ENCODE results near the gene KIF5B. TPM values are rescaled to one million over a fixed set of nuclear protein-coding genes. Genes with fewer than 3 reads are reported as not detected.
A peak's percentile ranks its signal among the peaks of the same experiment; 100 is the strongest.

The KIF5B gene
- total RNA-seq, 1 experiment from 2014 or later = 70.5 TPM

- peaks cover 65% of the 10 kb centered on the region for H3K79me2 ChIP-seq (ENCODE audit: insufficient read depth, low read length)
- H2BK15ac ChIP-seq (ENCODE audit: low read depth, low read length) = no peak overlapping the region
- H3K23me2 ChIP-seq (ENCODE audit: insufficient read length, low read depth, low read length, poor library complexity, severe bottlenecking) = peaks cover 9% of the 10 kb centered on the region
- no peaks in the 10 kb centered on the region for H4K20me1 ChIP-seq (ENCODE audit: control insufficient read depth, insufficient read depth, insufficient read length)
- H3K4me1 ChIP-seq (ENCODE audit: insufficient read depth, low read length) = peaks cover 4% of the 10 kb centered on the region; the same call in 1 of the 2 replicates
- H3K14ac ChIP-seq (ENCODE audit: insufficient read depth, low read length) = no peak overlapping the region
- no peaks in the 10 kb centered on the region for H3K9me3 ChIP-seq (ENCODE audit: control insufficient read depth, low read depth, low read length)
- H4K91ac ChIP-seq (ENCODE audit: insufficient read length, low read depth, low read length) = no peak overlapping the region
- H4K8ac ChIP-seq (replicated peaks; ENCODE audit: insufficient read length, low read depth, low read length) = no peak overlapping the region
- H3K27ac ChIP-seq (ENCODE audit: insufficient read length, low read depth, low read length) = peak overlapping the region; percentile 54
- no CpG with 5 or more reads among the region's 3 CpGs for WGBS (ENCODE audit: extremely low coverage, insufficient read length, low lambda C conversion rate)
- DNase-seq = no peak
- peak overlapping the region; percentile 70 for H3K23ac ChIP-seq (ENCODE audit: insufficient read length, low read depth, low read length)
- Mint-ChIP-seq H3K36me3 (ENCODE audit: insufficient read depth in 1 of 3, low read depth in 3 of 3) (peaks cover 17 to 34% (median 19%) of the 10 kb centered on the region in 3 experiments), H3K27ac (peak overlapping the region in 2 of 3 experiments; percentile 27 to 87; a peak in 5 of 7 replicates), H3K27me3 (ENCODE audit: low read depth) (no peaks in the 10 kb centered on the region), H3K9me3 (no peaks in the 10 kb centered on the region), H3K4me3 (peak overlapping the region; percentile 53 to 99; a peak in 4 of 5 replicates), H3K4me1 (peaks cover 56 to 59% of the 10 kb centered on the region in 2 experiments)
- H2AFZ ChIP-seq (ENCODE audit: low read length) = no peak overlapping the region
- no peak overlapping the region for H3K9ac ChIP-seq (ENCODE audit: extremely low read depth, insufficient read length, low read length)
- no peak for TF ChIP-seq CTCF (conservative IDR thresholded peaks at IDR 0.05)
- no peak overlapping the region for H2BK20ac ChIP-seq (ENCODE audit: low read depth, low read length, poor library complexity, severe bottlenecking)
- no peak overlapping the region for H3K56ac ChIP-seq (ENCODE audit: insufficient read length, low read depth, low read length)
- no peak overlapping the region for H2AK5ac ChIP-seq (ENCODE audit: insufficient read length, low read length)
- no peak overlapping the region for H3K18ac ChIP-seq (ENCODE audit: insufficient read length, low read depth, low read length)
- peak overlapping the region; percentile 35 for H3K4me2 ChIP-seq (ENCODE audit: insufficient read depth, insufficient read length, low read length)
- H4K5ac ChIP-seq (ENCODE audit: insufficient read length, low read depth, low read length) = no peak overlapping the region
- no peaks in the 10 kb centered on the region for H3K27me3 ChIP-seq (ENCODE audit: insufficient read depth, low read length)
- no peak overlapping the region for H3T11ph ChIP-seq (ENCODE audit: low read length)
- no peak overlapping the region for H2BK120ac ChIP-seq (ENCODE audit: low read depth, low read length, poor library complexity, severe bottlenecking)
- H2BK12ac ChIP-seq (ENCODE audit: insufficient read length, low read depth, low read length) = no peak overlapping the region
- H3K4ac ChIP-seq (ENCODE audit: low read depth, low read length) = no peak overlapping the region
- H3K79me1 ChIP-seq (ENCODE audit: insufficient read depth, low read depth, low read length, poor library complexity, severe bottlenecking) = peaks cover 2% of the 10 kb centered on the region
- H2BK5ac ChIP-seq (ENCODE audit: insufficient read length, low read length) = no peak overlapping the region
Observed at GRCh38 chr10:32051926-32052325, 4.3 kb downstream of the KIF5B start.

All from H9 (cell line).